ENCODE data around the gene DEPDC7.
"Not testable (repeated sequence)": the region's sequence is repeated elsewhere in the genome, so short reads cannot be mapped to it uniquely, and the experiment has no call there.

DEPDC7 gene

DNA sequence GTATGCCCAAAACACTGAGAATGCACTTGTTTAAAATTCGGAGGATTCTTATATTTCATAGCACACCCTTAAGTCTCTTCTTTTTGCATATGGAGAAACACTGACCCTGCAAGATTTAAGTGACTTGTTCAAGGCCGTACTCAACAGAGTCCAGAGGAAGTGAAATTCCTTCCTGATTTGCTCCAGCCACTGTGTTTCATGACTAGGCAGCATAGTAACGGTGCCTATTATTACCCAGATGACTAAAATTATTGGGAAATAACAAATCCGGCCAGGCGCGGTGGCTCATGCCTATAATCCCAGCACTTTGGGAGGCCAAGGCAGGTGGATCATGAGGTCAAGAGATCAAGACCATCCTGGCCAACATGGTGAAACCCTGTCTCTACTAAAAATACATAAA is 33.0 kb downstream of the DEPDC7 start:
- H3K9me3 ChIP-seq (ENCODE audit: control insufficient read depth, low read length); H3K4me1 ChIP-seq (ENCODE audit: control insufficient read depth, insufficient read depth, low read length); H3K36me3 ChIP-seq (ENCODE audit: control insufficient read depth, insufficient read depth, low read length); H3K27me3 ChIP-seq (ENCODE audit: control insufficient read depth, insufficient read depth, low read length); H3K4me3 ChIP-seq (ENCODE audit: low read length); H3K9ac ChIP-seq (ENCODE audit: low read length): not testable (repeated sequence)

DNA sequence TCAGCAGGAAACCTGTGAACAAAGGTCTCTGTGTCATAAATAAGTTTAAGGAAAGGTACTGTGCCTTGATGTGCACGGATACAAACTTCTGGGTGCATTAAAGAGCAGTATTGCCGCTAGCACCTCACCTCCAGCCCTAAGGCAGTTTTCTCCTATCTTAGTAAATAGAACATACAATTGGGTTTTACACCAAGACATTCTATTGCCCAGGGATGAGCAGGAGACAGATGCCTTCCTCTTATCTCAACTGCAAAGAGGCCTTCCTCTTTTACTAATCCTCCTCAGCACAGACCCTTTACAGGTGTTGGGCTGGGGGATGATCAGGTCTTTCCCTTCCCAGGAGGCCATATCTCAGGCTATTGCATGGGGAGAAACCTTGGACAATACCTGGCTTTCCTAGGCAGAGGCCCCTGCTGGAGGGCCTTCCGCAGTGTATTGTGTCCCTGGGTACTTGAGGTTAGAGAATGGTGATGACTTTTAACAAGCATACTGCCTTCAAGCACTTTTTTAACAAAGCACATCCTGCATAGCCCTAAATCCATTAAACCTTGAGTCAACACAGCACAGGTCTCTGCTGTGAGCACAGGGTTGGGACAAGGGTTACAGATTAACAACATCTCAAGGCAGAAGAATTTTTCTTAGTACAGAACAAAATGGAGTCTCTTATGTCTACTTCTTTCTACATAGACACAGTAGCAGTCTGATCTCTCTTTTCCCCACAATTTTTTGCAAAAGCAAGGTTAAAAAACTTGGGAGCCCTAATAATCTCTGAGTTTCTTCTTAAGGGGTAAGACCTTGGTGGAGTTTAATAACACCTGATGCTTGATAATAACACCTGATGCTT is 34.1 kb downstream of the DEPDC7 start:
- not testable (repeated sequence) for H3K4me3 ChIP-seq (ENCODE audit: low read length); H3K4me1 ChIP-seq (ENCODE audit: control insufficient read depth, insufficient read depth, low read length); H3K9me3 ChIP-seq (ENCODE audit: control insufficient read depth, low read length); H3K27me3 ChIP-seq (ENCODE audit: control insufficient read depth, insufficient read depth, low read length); H3K9ac ChIP-seq (ENCODE audit: low read length); H3K36me3 ChIP-seq (ENCODE audit: control insufficient read depth, insufficient read depth, low read length)

DNA sequence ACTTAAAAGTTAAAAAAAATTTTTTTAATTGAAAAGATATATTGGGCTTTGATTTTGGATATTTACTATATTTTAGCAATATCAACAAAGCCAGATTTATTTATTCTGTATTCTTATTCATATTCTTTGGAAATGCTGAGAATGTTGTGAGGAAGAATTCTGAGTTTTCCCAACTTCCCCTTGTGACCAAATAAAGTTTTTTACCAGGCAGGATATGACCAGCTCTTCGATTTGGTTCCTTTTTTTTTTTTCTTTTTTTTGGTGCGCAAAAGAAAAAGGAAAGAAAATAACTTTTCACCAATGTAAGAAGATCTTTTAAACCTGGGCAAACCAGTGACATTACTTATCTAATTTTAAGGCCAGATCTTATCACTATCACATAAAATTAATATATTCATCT is 36.6 kb downstream of the DEPDC7 start:
- no peak overlapping the region for H3K4me3 ChIP-seq (ENCODE audit: low read length)

DNA sequence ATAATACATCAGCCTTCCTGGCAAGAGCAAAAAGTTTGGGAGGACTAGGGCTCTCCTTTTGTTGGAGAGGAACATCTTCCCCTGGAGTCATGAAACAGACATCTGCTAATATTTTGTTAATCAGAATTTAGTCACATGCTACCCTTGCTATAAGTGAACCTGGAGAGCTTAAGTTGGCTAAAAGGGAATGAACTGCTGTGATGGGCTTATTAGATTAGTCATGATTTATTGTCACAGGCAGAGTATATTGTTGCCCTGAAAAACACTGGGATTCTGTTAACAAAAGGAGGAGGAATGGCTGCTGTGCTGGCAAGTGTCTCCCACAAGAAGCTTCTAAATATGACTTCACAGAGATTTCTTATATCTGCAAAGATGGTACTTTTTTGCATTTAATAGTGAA is 39.7 kb downstream of the DEPDC7 start:
- H3K36me3 ChIP-seq (ENCODE audit: control insufficient read depth, insufficient read depth, low read length): no peaks in the 10 kb centered on the region

More for the DNA sequence above, 36.6 kb downstream of the DEPDC7 start:
- Histone ChIP-seq H3K9me3 (ENCODE audit: control insufficient read depth, low read length) (no peaks in the 10 kb centered on the region), H3K27me3 (ENCODE audit: control insufficient read depth, insufficient read depth, low read length) (no peaks in the 10 kb centered on the region), H3K4me1 (ENCODE audit: control insufficient read depth, insufficient read depth, low read length) (no peaks in the 10 kb centered on the region), H3K36me3 (ENCODE audit: control insufficient read depth, insufficient read depth, low read length) (no peaks in the 10 kb centered on the region), H3K9ac (ENCODE audit: low read length) (no peak overlapping the region)

DNA sequence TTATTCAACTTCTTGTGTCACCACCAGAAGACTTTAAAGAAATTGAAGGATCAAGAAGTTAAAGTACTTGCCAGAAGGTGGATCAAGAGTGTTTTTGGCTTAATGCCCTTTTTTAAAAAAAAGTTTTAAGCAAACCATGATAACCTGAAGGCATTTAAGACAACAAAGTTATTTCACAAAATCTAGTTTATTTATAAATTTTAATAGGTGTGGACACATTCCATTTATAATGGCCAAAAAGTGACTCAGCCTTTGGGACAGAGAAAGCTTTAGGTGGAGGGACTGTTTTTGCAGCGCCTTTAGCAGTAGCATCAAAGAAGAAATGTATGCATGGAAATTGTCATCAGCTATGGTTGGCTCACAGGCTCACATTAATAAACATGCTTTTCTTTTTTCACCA is 41.6 kb downstream of the DEPDC7 start:
- Histone ChIP-seq H3K9ac (ENCODE audit: low read length) (no peak overlapping the region), H3K4me3 (ENCODE audit: low read length) (no peak overlapping the region), H3K27me3 (ENCODE audit: control insufficient read depth, insufficient read depth, low read length) (no peaks in the 10 kb centered on the region), H3K9me3 (ENCODE audit: control insufficient read depth, low read length) (no peaks in the 10 kb centered on the region), H3K36me3 (ENCODE audit: control insufficient read depth, insufficient read depth, low read length) (no peaks in the 10 kb centered on the region), H3K4me1 (ENCODE audit: control insufficient read depth, insufficient read depth, low read length) (peaks cover 4% of the 10 kb centered on the region)

More for the DNA sequence above, 39.7 kb downstream of the DEPDC7 start:
- no peaks in the 10 kb centered on the region for H3K27me3 ChIP-seq (ENCODE audit: control insufficient read depth, insufficient read depth, low read length)
- no peaks in the 10 kb centered on the region for H3K4me1 ChIP-seq (ENCODE audit: control insufficient read depth, insufficient read depth, low read length)
- no peak overlapping the region for H3K9ac ChIP-seq (ENCODE audit: low read length)
- H3K9me3 ChIP-seq (ENCODE audit: control insufficient read depth, low read length): no peaks in the 10 kb centered on the region
- H3K4me3 ChIP-seq (ENCODE audit: low read length): no peak overlapping the region

DNA sequence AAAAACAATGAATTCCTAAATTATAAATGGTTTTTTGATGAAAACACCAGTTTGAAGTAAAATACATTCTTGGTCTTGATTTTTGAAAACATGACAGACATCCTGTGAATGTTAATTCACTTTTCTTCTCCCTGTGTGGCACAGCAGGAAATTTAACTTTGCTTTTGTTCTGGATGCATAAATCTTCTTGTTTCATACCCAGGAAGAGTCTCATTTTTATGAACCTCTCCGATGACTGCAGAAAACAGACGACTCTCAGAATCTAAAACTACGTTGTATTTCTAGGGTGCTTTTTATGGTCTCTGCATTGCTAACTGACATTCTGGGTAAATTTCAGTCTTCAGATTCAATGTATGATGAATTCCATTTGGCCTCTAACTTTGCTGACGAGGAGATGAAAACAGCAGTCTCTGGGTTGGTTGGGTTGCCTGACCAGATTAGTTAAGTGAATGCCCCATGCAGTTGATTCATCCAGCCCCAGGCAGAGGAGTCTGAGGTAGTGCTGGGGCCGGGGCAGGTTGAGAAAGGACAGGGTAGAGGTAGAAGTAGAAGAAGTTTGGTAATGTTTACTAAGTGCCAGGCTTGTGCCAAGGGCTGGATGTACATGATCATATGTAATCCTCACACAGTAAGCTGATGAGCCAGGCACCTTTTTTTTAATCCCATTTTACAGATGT is 43.8 kb downstream of the DEPDC7 start:
- Histone ChIP-seq H3K27me3 (ENCODE audit: control insufficient read depth, insufficient read depth, low read length) (no peaks in the 10 kb centered on the region), H3K36me3 (ENCODE audit: control insufficient read depth, insufficient read depth, low read length) (no peaks in the 10 kb centered on the region), H3K9me3 (ENCODE audit: control insufficient read depth, low read length) (no peaks in the 10 kb centered on the region), H3K4me1 (ENCODE audit: control insufficient read depth, insufficient read depth, low read length) (peaks cover 4% of the 10 kb centered on the region), H3K9ac (ENCODE audit: low read length) (no peak overlapping the region), H3K4me3 (ENCODE audit: low read length) (no peak overlapping the region)

DNA sequence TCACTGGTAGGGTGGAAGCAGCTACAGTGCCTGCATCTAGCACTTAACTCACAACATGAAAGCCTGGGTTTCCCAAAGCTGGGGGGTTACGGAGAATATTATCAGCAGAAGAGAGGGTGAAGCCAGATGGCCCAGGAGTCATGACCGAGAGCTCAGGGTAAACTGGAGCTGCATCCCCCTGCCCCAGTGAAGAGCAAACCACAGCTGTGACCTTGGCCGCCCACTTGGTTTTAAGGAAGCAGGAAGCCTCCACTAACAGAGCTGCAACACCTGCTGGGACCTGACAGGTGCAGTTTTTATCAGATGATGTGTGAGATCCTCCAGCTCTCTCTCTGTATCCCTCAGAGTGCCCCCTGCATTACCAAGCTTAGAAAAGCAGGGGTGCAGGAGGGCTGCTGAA is 44.6 kb downstream of the DEPDC7 start:
- Histone ChIP-seq H3K36me3 (ENCODE audit: control insufficient read depth, insufficient read depth, low read length) (no peaks in the 10 kb centered on the region), H3K9ac (ENCODE audit: low read length) (no peak overlapping the region), H3K4me1 (ENCODE audit: control insufficient read depth, insufficient read depth, low read length) (peaks cover 4% of the 10 kb centered on the region)

DNA sequence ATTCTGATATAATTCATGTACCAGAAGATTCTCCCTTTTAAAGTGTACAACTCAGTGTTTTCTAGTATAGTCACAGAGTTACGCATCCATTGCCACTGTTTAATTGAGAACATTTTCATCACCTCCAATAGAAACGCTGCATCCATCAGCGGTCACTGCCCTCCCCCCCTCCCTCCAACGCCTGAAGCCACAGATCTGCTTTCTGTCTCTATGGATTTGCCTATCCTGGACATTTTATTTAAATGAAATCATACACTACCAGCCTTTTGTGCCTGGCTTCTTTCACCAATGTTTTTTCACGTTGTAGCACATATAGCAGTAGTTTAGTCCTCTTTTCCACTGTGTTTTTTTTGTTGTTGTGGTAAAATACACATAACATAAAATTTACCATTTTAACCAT is 46.5 kb downstream of the DEPDC7 start:
- Histone ChIP-seq H3K4me3 (ENCODE audit: low read length) (no peak overlapping the region), H3K9me3 (ENCODE audit: control insufficient read depth, low read length) (no peaks in the 10 kb centered on the region), H3K36me3 (ENCODE audit: control insufficient read depth, insufficient read depth, low read length) (no peaks in the 10 kb centered on the region), H3K4me1 (ENCODE audit: control insufficient read depth, insufficient read depth, low read length) (peaks cover 4% of the 10 kb centered on the region), H3K27me3 (ENCODE audit: control insufficient read depth, insufficient read depth, low read length) (no peaks in the 10 kb centered on the region), H3K9ac (ENCODE audit: low read length) (no peak overlapping the region)

More for the DNA sequence above, 44.6 kb downstream of the DEPDC7 start:
- Histone ChIP-seq H3K4me3 (ENCODE audit: low read length) (no peak overlapping the region), H3K9me3 (ENCODE audit: control insufficient read depth, low read length) (no peaks in the 10 kb centered on the region), H3K27me3 (ENCODE audit: control insufficient read depth, insufficient read depth, low read length) (no peaks in the 10 kb centered on the region)

DNA sequence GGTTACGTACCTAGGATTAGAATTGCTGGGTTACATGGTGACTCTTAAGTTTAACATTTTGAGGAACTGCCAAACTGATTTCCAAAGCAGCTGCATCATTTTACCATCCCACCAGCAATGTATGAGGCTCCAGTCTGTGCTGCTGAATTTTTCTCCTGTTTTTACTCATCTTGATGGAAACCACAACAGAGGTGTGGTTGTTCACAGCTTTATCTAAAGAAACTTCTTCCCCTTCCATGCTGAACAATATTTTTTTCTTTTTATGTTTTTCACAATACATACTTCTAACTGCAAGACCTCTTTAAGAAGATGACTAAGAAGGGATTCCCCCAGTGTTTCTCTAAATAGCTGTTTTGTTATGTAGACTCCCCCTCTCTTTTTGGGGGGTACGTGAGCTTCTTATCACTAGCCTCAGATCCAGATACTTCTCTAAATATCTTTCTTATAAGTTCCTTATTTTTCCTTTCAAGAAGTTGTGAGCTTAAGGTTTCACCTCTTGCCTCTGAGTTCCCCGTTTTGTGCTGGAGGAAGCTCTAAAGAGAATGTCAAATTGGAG is 47.7 kb downstream of the DEPDC7 start:
- Histone ChIP-seq H3K9ac (ENCODE audit: low read length) (no peak overlapping the region), H3K27me3 (ENCODE audit: control insufficient read depth, insufficient read depth, low read length) (no peaks in the 10 kb centered on the region), H3K9me3 (ENCODE audit: control insufficient read depth, low read length) (no peaks in the 10 kb centered on the region), H3K4me1 (ENCODE audit: control insufficient read depth, insufficient read depth, low read length) (peaks cover 4% of the 10 kb centered on the region), H3K36me3 (ENCODE audit: control insufficient read depth, insufficient read depth, low read length) (no peaks in the 10 kb centered on the region), H3K4me3 (ENCODE audit: low read length) (no peak overlapping the region)

DNA sequence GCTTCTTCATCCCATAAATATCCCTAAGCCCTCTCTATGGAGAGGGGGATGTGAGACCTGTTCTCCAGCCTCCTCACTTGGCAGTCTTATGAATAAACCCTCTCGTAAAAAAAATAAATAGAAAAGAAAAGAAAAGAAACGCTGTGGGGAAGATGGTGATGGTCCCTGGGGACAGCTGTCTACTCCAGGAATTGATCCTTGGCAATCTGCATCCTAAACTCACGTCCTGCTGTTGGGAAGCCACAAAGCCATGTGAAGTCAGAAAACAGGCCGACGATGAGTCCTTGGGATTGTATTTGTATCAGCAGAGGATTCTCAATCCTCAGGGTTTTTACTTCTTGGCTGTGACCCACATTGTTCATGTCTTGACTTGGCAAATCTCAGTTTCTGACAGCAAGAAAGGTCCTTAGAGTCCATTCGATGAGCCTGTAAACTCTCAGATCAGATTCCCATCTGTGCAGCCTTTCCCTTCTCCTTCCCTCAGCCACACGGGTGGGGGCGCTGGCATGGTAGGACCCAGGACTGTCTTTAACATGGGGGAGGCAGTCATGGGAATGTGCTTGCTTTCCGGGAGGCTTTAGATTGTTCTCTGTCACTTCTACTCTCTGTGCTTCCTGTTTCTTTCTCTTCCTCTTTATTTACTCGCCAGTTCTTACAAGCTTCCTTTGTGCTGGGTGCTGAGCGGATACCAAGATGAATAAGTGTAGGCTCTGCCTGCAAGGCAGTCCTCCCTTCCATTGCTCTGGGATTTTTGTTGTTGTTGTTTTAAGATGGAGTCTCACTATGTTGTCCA is 48.6 kb downstream of the DEPDC7 start:
- Histone ChIP-seq H3K27me3 (ENCODE audit: control insufficient read depth, insufficient read depth, low read length) (no peaks in the 10 kb centered on the region), H3K9me3 (ENCODE audit: control insufficient read depth, low read length) (no peaks in the 10 kb centered on the region), H3K4me1 (ENCODE audit: control insufficient read depth, insufficient read depth, low read length) (peaks cover 4% of the 10 kb centered on the region), H3K4me3 (ENCODE audit: low read length) (no peak overlapping the region), H3K36me3 (ENCODE audit: control insufficient read depth, insufficient read depth, low read length) (no peaks in the 10 kb centered on the region), H3K9ac (ENCODE audit: low read length) (no peak overlapping the region)

DNA sequence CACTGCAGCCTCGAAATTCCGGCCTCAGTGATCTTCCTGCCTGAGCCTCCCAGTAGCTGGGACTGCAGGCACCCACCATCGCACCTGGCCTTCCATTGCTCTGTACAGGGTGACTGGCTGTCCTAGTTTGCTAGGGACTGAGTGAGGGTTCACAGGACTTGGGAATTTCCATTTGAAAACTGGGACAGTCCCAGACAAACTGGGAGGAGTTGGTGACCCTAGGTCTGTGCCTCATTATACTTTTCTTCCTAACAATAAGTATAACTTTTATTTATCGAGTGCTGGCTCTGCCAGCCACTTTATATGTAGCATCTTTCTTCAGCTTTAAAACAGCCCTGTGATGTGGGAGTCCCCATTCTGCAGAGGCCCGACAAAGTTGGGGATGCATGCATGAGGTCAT is 49.2 kb downstream of the DEPDC7 start:
- peaks cover 4% of the 10 kb centered on the region for H3K4me1 ChIP-seq (ENCODE audit: control insufficient read depth, insufficient read depth, low read length)
- H3K4me3 ChIP-seq (ENCODE audit: low read length): no peak overlapping the region
- H3K9ac ChIP-seq (ENCODE audit: low read length): no peak overlapping the region
- no peaks in the 10 kb centered on the region for H3K27me3 ChIP-seq (ENCODE audit: control insufficient read depth, insufficient read depth, low read length)
- no peaks in the 10 kb centered on the region for H3K9me3 ChIP-seq (ENCODE audit: control insufficient read depth, low read length)
- no peaks in the 10 kb centered on the region for H3K36me3 ChIP-seq (ENCODE audit: control insufficient read depth, insufficient read depth, low read length)

All from mucosa of stomach (tissue), 1 donor.